ENCODE data around the gene ARX. TPM values are rescaled to one million over a fixed set of nuclear protein-coding genes. Genes with fewer than 3 reads are reported as not detected.

ARX gene
- 0.55 TPM for total RNA-seq

DNA sequence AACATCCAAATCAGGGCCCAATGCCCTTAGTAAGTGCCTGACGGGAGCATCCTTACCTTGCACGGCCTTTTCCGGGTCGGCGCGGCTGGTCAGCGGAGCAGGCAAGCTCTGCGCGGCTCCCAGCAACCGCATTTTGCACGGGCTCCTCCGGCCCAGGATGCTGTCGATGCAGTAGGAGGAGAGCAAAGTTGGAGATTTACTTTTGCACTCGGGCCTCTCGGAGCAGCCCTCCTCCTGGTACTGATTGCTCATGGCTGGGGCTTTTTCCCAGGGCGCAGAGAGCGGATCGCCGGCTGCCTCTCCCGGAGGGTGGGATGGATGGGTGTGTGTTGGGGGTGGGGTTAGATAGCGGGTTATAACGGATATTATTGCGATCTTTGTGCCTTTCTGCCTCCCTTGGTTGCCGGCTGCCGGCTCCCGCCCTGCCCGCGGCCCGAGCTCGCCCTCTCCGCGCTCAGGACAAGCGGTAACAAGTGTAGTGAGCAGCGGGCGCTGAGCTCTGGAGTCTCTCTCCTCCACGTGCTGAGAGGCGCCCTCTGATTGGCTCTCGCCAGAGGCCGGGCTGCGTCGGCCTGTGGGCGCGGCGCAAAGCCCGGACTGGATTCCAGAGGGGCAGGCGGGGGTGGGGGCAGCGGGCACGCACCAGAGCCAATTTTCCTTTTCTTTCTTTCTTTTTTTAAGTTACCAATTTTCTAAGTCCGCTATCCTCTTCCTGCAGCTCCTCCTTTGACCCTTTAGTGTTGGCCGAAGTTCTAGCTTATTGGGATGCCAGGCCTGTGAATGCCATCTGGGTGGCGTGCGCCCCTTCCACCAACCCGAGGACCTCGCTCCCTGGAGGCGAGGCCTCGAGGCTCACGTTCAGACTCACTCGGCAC, at the start of gene ARX:
ARX (minus strand) TSS at position 480 of the 875 bp plus-strand sequence; CDS start at position 252, 228 bp downstream.

